HG03175 (cell line): Measurements from ENCODE around the gene INSM1.
A peak's percentile ranks its signal among the peaks of the same experiment; 100 is the strongest.

Source experiments
- ATAC-seq: cut with Tn5 transposase; IDR thresholded peaks from one replicate; pipeline ENCODE4 v1.9.1; 2021; ENCODE audit warnings: mild to moderate bottlenecking, moderate library complexity; ENCODE audit not compliant: unreplicated experiment

Gene INSM1

DNA sequence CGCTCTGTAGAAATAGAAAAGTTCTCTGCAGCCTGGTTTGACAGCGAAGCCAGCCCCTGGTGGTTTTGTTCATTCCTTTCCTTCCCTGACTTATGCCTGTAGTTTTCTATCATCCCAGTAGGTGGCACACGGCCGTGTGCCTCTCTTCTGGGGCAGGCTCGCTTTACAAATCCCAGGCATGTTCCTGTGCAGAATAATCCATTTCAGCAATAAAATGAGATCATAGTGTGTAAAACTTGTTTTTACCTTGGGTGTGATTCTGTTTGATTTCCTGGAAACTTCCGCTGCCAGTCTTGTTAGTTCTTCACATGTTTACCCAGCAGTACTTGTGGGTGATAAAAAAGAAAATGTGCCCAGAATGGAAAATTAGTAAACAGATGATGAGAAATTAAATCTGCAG lies 7.4 kb upstream of the INSM1 start:
- peak; percentile 72 for ATAC-seq

DNA sequence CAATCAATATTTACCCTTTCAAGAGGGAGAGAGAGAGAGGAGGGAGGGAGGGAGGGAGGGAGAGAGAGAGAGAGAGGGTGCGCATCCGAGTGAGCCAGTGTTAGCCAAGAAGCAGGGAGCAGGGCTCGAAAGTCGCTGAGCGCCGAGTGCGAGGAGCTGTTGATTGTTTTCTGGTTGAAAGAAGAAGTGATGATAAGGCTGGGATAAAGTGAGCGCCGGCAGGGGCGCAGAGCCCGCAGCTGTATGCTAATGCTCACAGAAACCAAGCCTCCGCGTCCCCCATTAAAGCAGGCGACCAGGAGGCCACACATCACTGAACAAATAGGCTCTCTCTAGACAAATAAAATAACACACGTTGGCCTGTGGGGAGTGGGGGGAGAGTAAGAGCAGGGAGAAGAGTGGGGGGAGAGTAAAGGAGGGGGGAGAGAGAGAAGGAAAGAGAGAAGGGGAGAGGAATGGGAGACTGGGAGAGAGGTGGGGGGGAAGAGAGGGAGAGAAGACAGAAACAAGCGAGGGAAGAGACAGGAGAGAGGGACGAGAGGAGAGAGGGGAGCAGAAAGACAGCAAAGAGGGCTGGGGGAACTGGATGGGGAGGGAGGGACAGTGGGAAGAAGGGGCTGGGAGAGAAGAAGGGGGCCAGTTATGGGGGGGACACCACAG lies 5.0 kb upstream of the INSM1 start:
- ATAC-seq: no peak

DNA sequence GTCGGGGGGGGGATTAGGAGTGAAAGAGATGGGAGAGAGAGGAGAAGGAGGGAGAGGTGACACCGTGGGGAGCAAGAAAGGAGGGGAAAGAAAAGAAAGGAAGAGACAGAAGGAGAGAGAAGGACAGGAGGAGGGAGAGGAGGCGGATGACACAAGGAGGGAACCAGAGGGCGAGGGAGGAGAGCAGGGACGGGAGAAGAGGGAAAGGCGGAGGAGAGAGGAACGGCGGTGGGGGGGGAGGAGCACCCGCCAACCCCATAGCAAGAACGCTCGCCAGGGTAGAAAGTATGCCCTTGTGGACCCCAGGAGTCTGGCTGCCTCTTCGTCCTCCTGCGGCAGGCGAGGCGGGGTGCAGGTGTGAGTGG lies 4.5 kb upstream of the INSM1 start:
- ATAC-seq: no peak

DNA sequence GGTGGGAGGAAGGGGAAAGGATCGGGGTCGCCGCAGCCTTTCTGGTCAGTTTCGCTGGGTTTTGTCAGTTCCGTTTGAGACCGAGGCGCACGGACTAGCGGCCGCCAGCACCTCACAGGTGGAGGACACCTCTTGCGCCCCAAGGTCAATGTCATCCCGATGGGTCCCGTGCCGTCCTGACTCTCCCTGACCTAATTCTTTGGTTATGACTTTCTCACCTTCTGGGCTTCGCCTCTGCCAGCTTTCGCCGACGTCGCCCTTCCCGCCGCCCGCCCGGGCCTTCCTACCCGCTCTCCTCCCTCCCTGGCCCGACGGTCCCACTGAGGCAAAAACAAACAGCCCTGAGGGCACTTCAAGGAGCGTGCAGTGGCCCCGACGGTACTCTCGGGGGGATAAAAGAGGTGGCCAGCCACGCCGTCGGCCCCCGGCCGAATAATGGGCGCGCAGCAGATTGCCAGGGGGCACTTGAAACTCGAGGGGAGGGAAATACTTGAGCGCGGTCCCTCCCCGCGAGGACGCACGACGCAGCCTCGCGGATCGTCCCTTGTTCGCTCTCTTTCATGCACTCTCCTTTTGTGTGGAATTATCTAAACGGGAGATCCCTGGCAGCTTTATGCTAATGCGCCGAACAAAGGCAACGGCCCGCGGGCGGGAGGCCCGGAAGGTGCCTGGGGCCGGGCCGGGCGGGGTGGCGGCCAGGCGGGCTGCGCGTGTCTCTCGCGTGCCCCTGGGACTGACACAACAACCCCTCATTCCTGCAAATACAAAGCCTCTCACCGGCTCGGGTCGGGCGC lies 3.9 kb upstream of the INSM1 start:
- no peak for ATAC-seq

DNA sequence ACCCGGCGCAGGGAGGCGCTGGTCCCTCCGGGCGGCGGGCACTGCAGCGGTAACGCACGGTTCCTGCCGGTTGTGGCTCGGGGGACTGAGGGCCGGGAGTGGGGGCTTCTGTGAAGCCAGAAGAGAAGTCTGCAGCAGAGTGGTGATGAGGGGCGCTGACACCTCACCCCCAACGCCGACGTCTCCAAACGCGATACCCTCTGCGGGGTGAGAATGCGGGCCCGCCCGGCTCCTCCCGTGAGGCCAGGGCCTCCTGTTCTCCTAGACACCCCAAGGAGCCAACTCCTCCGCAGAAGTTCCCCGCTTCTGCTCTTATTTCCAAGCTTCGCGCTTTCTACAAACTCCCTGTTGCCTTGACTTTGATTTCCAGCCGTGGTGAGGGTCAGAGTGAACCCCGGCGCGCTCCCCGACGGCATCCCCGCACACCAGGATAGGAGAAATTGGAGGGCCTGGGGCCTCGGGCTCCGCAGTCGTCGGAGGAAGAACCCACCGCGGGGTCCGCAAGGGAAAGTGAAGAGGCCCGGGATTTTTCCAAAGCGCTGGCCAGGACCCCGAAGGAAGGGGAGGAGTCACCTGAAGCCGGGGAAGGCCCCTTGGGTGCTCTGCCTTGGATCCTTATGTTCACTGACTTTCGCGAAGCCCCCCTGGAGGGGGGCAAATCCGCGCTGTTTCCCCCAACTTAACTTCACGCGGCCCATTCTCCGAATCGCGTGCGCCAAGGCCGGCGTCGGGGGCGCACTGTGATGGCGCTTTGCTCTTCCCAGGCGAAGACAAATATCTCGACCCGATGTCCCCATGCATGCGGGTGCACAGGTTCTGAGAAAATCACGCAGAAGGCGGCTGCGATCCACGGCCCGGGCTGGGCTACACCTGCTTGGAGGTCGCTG lies 3.1 kb upstream of the INSM1 start:
- no peak for ATAC-seq

DNA sequence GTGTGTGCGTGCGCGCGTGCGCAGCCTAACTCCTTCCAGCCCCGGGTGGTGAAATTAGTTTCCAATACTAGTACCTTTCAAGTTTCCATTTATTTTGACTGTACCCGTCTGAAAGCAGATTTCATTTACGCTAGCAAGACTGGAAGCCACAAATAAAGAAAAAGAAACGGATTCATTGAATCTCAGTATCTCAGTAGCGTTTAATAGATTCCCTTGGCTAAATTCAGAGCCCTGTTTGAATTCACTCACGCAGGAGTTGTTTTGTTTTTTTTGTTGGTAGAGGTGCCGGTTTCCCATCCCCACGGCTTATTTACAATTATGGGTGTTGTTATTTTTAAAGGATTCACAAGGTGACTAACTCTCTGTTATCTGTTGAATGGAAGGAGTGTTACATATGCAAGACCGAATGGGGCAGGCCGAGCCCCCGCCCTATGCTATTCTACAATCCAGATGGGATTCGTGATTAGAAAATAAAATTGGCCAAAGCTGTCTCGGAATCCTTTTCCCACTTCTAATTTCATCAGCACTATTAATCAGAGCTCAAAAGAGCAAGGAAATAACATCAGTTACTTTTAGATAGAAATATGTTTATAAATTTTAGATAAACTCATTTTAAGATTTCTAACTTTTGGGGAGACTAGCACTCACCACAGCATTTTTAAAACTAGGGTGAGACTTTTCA lies 2.3 kb upstream of the INSM1 start:
- ATAC-seq: no peak

DNA sequence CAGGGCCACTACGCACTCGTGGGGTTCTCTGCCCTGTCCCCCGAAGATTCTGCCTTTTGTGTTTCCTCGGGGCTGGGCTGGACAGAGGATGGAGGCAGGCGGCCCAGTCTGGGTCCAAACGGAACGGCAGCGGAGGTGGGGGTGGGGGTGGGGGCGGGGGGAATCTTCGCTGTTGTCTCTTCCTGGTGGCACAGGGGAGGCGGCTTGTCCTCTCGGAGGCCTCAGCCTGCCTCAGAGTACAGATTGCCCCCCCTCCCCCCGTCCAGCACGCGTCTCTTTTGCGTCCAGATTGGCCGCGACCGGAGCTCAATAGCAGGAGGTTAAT lies 1.4 kb upstream of the INSM1 start:
- no peak for ATAC-seq

DNA sequence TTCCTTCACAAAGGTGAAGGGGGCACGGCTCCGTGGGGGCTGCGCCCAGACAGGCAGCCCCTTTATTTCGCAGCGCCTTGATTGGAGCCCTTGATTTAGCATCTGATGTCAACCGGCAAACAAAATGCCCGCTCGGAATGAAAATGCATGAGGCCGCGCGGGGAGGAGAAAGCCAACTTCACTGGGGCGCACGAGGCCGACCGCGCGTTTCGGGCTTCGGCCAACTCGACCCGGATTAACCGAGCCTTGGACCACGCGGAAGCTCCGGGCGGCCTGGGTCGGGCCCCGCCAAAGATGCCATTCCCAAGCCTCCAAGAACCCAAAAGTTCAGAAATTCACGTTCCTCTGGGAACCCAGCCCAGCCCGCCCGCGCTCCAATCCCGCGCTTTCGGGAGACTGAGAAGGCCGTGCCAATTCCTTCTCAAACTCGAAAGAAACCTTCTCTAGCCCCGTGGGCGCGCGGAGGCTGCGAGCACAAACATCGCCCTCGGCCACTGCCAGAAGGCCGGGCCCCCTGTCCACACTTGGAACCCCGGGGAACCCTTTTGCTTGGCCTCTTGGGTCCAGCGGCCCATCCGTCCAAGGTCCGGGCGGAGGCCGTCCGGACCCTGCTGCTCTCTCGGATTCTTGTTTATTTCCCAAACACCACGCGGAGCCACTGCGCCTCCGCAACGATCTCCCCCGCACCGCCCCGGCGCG lies 879 bp upstream of the INSM1 start:
- no peak for ATAC-seq

DNA sequence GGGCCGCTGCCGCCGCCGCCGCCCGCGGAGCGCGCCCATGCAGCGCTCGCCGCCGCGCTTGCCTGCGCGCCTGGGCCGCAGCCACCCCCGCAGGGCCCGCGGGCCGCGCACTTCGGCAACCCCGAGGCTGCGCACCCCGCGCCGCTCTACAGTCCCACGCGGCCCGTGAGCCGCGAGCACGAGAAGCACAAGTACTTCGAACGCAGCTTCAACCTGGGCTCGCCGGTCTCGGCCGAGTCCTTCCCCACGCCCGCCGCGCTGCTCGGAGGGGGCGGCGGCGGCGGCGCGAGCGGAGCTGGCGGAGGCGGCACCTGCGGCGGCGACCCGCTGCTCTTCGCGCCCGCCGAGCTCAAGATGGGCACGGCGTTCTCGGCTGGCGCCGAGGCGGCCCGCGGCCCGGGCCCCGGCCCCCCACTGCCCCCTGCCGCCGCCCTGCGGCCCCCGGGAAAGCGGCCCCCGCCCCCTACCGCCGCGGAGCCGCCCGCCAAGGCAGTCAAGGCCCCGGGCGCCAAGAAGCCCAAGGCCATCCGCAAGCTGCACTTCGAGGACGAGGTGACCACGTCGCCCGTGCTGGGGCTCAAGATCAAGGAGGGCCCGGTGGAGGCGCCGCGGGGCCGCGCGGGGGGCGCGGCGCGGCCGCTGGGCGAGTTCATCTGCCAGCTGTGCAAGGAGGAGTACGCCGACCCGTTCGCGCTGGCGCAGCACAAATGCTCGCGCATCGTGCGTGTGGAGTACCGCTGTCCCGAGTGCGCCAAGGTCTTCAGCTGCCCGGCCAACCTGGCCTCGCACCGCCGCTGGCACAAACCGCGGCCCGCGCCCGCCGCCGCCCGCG lies 730 bp downstream of the INSM1 start:
- ATAC-seq: no peak

DNA sequence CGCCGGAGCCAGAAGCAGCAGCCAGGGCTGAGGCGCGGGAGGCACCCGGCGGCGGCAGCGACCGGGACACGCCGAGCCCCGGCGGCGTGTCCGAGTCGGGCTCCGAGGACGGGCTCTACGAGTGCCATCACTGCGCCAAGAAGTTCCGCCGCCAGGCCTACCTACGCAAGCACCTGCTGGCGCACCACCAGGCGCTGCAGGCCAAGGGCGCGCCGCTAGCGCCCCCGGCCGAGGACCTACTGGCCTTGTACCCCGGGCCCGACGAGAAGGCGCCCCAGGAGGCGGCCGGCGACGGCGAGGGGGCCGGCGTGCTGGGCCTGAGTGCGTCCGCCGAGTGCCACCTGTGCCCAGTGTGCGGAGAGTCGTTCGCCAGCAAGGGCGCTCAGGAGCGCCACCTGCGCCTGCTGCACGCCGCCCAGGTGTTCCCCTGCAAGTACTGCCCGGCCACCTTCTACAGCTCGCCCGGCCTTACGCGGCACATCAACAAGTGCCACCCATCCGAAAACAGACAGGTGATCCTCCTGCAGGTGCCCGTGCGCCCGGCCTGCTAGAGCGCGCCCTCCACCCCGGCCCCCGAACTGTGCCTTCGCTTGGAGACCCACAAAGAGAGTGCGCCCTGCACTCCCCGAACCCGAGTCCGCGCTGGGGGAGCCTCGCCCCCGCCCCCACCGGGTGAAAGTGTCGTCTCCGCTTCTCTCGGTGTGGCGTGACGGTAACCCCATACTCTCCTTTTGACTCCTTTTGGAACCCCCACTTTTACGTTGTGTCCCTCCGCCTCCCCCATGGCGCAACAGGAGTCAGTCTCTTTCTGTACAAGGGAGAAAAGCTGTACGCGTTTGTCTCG lies 1.6 kb downstream of the INSM1 start:
- ATAC-seq: no peak

DNA sequence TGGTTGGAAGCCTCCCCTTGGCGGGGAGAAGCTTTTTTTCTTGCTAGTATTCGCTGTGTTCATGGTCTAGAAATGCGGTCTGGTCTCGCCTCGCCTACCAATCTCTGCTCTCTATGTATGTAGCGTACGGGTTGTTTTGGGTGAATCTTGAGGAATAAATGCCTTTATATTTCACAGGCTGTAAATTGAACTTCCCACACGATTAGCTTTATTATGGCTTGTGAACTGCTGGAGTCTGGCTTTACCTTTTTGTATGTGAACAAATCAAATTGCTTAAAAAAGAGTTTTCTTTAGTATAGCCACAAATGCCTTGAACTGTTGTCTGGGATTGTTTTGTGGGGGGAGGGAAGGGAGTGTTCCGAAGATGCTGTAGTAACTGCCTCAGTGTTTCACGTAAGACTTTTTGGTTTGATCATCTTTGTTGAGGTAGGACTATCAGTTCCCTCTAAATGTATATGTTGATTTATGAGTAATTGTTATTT lies 2.2 kb downstream of the INSM1 start:
- no peak for ATAC-seq

DNA sequence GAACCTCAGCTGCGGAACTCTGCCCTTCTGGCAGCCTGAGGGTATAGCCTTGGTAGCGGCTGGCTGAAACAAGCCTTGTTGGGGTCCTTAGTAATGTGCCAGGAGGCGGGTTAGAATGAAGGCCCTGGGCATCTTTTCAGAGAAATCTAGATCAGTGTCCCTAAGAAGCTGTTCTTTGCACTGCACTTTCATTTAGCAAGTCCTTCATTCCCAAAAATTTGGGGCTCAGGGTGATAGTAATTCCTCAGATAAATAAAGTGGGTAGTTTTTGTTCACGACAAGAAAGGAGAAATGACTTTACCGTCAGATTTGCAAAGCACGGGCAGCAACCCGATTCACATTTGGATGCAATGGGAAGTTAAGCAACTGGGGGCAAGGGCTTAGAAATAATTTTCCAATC lies 3.2 kb downstream of the INSM1 start:
- no peak for ATAC-seq

DNA sequence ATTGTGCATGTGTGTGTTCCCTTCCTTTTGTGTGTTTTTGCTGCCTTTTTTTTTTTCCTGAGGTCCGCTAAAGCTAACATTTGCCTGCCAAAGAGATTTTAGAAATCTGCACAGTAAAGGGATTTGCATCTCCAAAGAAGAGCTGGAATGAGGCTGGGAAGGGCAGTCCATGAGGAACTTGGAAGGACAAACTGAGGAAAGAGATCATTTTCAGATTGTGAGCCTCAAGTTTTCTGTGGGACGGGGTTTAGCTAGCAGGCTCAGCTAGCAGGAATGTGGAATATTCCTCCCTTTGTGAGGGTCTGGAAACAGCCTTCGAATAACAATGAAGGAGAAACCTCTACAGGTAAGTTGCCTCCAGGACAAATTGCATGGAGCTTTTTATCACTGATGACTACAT lies 3.8 kb downstream of the INSM1 start:
- no peak for ATAC-seq

DNA sequence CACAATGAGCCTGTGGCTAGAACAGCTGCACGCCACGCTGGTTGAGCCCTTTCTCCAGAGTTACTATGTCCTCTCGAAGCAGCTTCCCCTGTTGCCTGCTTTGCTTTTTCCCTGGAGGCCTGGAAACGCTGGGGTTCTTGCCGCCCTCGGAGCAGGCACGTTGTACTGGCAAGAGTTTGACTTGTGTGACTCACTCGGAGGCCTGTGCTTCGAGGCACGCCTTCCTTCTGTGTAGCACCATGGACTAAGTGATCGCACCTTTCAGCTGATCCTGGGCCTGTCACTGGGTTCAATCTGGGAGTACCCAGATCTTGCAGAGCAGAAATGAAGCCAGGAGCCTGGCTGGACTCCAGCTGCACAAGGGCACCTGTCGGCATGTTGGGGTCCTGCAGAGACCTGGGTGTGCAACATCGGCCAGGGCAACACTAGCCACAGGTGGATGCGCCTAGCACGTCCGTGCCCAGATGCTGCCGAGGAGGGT lies 5.2 kb downstream of the INSM1 start:
- ATAC-seq: no peak

DNA sequence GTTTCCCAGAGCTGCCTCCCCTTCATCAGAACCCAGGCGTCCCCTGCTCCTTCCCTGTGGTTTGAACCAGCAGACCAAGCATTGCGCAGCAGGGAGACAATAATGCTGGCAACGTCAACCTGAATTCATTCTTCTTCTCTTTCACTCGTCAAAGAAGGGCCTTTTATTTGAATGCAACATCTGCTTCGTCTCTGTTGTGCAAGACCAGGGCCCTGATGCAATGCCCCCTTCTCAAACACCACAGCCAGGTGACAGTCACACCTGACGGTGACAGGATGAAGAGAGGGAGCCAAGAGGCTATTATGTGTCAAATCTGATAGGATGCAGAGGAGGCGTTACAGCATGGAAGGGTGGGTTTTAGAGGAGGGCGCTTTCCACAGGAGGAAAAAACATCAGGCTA lies 8.0 kb downstream of the INSM1 start:
- ATAC-seq: no peak

DNA sequence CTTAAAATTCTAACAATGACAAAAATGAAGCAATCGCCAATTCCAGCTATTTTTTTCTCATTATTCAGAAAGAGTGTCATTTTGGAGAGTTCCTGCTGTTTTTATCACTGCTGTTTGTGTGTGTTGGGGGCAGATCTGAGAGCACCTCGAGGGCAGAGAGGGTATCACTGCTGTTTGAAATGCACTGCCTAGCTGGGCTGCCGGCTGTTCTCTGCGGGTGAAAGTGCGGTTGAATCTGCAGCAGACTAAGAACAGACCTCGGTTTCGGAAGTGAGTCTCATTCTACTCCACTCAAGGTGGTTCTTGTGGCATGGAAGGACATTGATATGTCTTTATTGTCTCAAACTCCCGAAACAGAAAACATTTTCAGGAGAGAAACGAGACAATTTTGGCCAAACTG lies 18.3 kb downstream of the INSM1 start:
- ATAC-seq: no peak

DNA sequence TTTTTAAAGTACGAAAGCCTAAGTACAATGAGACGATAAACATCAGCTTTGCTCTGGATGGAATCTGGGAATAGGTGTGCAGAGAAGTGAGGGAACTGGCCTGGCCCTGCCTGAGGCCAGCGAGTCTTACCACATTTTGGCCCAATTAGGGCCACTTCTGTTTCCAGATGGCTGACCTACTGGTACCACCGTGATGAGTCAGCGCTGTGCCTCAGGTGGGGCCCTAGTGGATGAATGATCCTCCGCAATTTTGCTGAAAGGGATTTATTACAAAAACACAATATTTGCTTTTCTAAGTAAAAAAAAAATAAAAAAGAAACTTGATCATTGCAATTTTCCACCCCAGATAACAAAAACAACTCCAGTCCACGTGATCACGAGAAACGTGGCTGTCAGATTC lies 22.5 kb downstream of the INSM1 start:
- ATAC-seq: no peak

DNA sequence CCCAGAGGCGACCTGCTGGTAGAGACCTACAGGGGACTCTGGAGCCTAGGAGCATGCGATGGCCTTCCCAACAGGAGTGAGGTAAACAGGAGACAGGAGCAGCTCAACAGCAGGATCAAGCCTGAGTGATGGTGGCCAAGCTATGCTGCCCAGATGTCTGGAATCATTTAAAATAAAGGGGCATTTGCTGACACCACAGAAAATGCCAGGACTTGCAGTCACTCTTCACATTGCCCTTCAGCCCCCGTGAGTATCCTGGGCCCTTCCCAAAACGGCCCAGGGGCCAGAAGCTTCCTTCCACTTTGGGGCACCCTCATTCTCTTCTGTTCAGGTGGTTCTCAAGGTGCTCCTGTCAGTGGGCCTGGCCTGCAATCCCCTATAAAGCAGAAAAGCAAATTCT lies 23.2 kb downstream of the INSM1 start:
- no peak for ATAC-seq

DNA sequence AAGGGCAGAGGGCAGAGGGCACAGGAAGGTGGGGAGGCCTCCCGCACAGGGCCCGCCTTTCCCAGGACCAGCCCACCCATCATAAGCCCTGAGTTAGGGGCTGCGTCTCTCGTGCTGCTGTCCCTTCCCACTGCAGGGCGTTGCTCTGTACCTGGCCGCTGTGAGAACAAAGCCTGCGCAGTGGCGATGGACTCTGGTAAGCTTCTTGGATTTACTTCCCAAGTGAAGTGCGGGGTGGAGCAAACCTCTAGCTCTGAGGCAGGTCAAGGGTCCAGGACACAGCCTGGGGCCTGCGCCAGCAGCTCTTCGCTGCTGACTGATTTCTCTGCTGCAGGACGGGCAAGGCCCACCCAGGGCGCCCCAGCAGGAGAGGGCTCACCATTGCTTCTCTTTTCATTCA lies 23.9 kb downstream of the INSM1 start:
- ATAC-seq: no peak
